ENCODE data around the gene ANK3. TPM values are rescaled to one million over a fixed set of nuclear protein-coding genes. Genes with fewer than 3 reads are reported as not detected.

The ANK3 gene
- total RNA-seq, 1 experiment from 2014 or later: 15.3 TPM

DNA sequence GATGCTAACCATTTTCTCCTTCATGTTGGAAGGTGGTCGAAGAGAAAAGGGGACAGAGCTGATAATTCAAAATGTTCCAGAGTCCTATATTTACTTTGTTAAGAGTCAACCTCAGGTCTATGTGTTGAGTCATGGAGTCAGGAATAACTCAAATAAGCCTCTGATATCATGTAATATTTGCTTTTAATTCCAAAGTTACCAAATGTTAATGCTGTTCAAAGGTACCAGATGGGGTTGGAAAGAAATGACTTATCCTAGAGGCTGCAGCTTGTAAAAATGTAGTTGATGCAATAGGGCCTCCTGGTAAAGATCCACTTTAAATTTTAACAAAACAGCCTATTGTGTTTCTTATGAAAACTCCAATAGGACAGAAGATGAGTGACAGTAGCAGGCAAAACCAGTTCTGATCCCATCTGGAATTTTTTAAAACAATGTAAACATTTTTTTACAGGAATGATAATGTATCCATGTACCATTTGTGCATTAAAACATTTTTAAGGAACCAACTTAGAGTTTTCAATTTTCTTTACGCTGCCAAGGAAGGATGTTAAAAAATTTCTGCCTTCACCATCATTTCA is 218.2 kb downstream of the ANK3 start:
- no TSS peak for BruUV-seq (replicated peaks)
- ATAC-seq: no peak
- no peak overlapping the region for H3K27ac ChIP-seq (ENCODE audit: low read depth, low read length)
- H3K4me3 ChIP-seq (replicated peaks in 1 of 2; ENCODE audit: low read depth in 1 of 2, low read length in 2 of 2): no peak overlapping the region
- no peaks in the 10 kb centered on the region for H3K27me3 ChIP-seq (ENCODE audit: insufficient read depth, low read length)
- H3K36me3 ChIP-seq (ENCODE audit: control insufficient read depth in 1 of 2, insufficient read depth in 2 of 2, low read length in 2 of 2): no peaks in the 10 kb centered on the region
- H3K9me2 ChIP-seq (ENCODE audit: insufficient read depth): no peaks in the 10 kb centered on the region
- no peaks in the 10 kb centered on the region for H4K20me1 ChIP-seq (ENCODE audit: insufficient read depth)
- H3K4me1 ChIP-seq (ENCODE audit: control insufficient read depth in 1 of 2, insufficient read depth in 2 of 2, low read length in 2 of 2): peaks cover 3 to 10% of the 10 kb centered on the region in 2 experiments; a peak in 2 of 4 replicates
- no peaks in the 10 kb centered on the region for H3K9me3 ChIP-seq (ENCODE audit: control insufficient read depth in 1 of 2, insufficient read depth in 1 of 2, low read depth in 1 of 2, low read length in 2 of 2)
- H3K79me2 ChIP-seq (ENCODE audit: insufficient read depth, low read length): no peaks in the 10 kb centered on the region
- no peak overlapping the region for H3K9ac ChIP-seq (ENCODE audit: low read length)
- ChIA-PET POLR2A (no interaction called here), RAD21 (ENCODE audit: low non-redundant PET in 1 of 2, low total read pairs in 2 of 2, uncharacterized antibody in 2 of 2, unreplicated experiment in 2 of 2) (no interaction called here), CTCF (no interaction called here)
- TF ChIP-seq JUND (IDR thresholded peaks at IDR 0.05) (no peak), YY1 (IDR thresholded peaks at IDR 0.05; ENCODE audit: extremely low read depth, insufficient replicate concordance, low read depth, low read length) (no peak), EGR1 (IDR thresholded peaks at IDR 0.05; ENCODE audit: low read depth) (no peak), POLR2A (IDR thresholded peaks at IDR 0.05; ENCODE audit: borderline replicate concordance, extremely low read depth, insufficient read depth, insufficient read length) (no peak), SIN3A (IDR thresholded peaks at IDR 0.05; ENCODE audit: low read depth) (no peak), FOSL1 (IDR thresholded peaks at IDR 0.05; ENCODE audit: low read depth) (no peak), TCF7L2 (IDR thresholded peaks at IDR 0.05; ENCODE audit: borderline replicate concordance, extremely low read depth, insufficient read depth, insufficient read length) (no peak), ELF1 (IDR thresholded peaks at IDR 0.05; ENCODE audit: borderline replicate concordance, low read depth) (no peak), ZFX (IDR thresholded peaks at IDR 0.05) (no peak), CEBPB (IDR thresholded peaks at IDR 0.05; ENCODE audit: low read depth) (no peak), SP1 (IDR thresholded peaks at IDR 0.05; ENCODE audit: low read depth) (no peak), SRF (IDR thresholded peaks at IDR 0.05; ENCODE audit: low read depth) (no peak), CBX3 (IDR thresholded peaks at IDR 0.05; ENCODE audit: low read depth) (no peak), EZH2phosphoT487 (IDR thresholded peaks at IDR 0.05; ENCODE audit: borderline replicate concordance) (no peak)
- TF ChIP-seq, protein P1, sequence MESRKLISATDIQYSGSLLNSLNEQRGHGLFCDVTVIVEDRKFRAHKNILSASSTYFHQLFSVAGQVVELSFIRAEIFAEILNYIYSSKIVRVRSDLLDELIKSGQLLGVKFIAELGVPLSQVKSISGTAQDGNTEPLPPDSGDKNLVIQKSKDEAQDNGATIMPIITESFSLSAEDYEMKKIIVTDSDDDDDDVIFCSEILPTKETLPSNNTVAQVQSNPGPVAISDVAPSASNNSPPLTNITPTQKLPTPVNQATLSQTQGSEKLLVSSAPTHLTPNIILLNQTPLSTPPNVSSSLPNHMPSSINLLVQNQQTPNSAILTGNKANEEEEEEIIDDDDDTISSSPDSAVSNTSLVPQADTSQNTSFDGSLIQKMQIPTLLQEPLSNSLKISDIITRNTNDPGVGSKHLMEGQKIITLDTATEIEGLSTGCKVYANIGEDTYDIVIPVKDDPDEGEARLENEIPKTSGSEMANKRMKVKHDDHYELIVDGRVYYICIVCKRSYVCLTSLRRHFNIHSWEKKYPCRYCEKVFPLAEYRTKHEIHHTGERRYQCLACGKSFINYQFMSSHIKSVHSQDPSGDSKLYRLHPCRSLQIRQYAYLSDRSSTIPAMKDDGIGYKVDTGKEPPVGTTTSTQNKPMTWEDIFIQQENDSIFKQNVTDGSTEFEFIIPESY (IDR thresholded peaks at IDR 0.05; ENCODE audit: extremely low read depth, insufficient replicate concordance, low read length): no peak
- TF ChIP-seq, protein P2, sequence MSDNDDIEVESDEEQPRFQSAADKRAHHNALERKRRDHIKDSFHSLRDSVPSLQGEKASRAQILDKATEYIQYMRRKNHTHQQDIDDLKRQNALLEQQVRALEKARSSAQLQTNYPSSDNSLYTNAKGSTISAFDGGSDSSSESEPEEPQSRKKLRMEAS (IDR thresholded peaks at IDR 0.05): no peak
- TF ChIP-seq, protein P3, sequence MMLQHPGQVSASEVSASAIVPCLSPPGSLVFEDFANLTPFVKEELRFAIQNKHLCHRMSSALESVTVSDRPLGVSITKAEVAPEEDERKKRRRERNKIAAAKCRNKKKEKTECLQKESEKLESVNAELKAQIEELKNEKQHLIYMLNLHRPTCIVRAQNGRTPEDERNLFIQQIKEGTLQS (IDR thresholded peaks at IDR 0.05): no peak
- TF ChIP-seq, protein P4, sequence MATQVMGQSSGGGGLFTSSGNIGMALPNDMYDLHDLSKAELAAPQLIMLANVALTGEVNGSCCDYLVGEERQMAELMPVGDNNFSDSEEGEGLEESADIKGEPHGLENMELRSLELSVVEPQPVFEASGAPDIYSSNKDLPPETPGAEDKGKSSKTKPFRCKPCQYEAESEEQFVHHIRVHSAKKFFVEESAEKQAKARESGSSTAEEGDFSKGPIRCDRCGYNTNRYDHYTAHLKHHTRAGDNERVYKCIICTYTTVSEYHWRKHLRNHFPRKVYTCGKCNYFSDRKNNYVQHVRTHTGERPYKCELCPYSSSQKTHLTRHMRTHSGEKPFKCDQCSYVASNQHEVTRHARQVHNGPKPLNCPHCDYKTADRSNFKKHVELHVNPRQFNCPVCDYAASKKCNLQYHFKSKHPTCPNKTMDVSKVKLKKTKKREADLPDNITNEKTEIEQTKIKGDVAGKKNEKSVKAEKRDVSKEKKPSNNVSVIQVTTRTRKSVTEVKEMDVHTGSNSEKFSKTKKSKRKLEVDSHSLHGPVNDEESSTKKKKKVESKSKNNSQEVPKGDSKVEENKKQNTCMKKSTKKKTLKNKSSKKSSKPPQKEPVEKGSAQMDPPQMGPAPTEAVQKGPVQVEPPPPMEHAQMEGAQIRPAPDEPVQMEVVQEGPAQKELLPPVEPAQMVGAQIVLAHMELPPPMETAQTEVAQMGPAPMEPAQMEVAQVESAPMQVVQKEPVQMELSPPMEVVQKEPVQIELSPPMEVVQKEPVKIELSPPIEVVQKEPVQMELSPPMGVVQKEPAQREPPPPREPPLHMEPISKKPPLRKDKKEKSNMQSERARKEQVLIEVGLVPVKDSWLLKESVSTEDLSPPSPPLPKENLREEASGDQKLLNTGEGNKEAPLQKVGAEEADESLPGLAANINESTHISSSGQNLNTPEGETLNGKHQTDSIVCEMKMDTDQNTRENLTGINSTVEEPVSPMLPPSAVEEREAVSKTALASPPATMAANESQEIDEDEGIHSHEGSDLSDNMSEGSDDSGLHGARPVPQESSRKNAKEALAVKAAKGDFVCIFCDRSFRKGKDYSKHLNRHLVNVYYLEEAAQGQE (IDR thresholded peaks at IDR 0.05; ENCODE audit: low read depth): no peak
- TF ChIP-seq, protein P5, sequence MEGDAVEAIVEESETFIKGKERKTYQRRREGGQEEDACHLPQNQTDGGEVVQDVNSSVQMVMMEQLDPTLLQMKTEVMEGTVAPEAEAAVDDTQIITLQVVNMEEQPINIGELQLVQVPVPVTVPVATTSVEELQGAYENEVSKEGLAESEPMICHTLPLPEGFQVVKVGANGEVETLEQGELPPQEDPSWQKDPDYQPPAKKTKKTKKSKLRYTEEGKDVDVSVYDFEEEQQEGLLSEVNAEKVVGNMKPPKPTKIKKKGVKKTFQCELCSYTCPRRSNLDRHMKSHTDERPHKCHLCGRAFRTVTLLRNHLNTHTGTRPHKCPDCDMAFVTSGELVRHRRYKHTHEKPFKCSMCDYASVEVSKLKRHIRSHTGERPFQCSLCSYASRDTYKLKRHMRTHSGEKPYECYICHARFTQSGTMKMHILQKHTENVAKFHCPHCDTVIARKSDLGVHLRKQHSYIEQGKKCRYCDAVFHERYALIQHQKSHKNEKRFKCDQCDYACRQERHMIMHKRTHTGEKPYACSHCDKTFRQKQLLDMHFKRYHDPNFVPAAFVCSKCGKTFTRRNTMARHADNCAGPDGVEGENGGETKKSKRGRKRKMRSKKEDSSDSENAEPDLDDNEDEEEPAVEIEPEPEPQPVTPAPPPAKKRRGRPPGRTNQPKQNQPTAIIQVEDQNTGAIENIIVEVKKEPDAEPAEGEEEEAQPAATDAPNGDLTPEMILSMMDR (IDR thresholded peaks at IDR 0.05 in 2 of 3, conservative IDR thresholded peaks at IDR 0.05 in 1 of 3; ENCODE audit: borderline replicate concordance in 1 of 3, insufficient read depth in 1 of 3, low read depth in 2 of 3, low read length in 2 of 3): no peak
- no peak for DNase-seq (ENCODE audit: low read depth, low spot score)
- H2AFZ ChIP-seq (ENCODE audit: low read depth, low read length, poor library complexity, severe bottlenecking): no peak overlapping the region
- intact Hi-C loops (cut with micrococcal nuclease): no loop called here
- H3K4me2 ChIP-seq (ENCODE audit: low read length): no peak overlapping the region
